HG03103 (cell line): ENCODE results near the gene INAFM2.

Experiments used
- ATAC-seq: cut with Tn5 transposase; IDR thresholded peaks from one replicate; pipeline ENCODE4 v1.9.1; 2021; ENCODE audit warnings: low read depth; ENCODE audit not compliant: unreplicated experiment

INAFM2 gene

DNA sequence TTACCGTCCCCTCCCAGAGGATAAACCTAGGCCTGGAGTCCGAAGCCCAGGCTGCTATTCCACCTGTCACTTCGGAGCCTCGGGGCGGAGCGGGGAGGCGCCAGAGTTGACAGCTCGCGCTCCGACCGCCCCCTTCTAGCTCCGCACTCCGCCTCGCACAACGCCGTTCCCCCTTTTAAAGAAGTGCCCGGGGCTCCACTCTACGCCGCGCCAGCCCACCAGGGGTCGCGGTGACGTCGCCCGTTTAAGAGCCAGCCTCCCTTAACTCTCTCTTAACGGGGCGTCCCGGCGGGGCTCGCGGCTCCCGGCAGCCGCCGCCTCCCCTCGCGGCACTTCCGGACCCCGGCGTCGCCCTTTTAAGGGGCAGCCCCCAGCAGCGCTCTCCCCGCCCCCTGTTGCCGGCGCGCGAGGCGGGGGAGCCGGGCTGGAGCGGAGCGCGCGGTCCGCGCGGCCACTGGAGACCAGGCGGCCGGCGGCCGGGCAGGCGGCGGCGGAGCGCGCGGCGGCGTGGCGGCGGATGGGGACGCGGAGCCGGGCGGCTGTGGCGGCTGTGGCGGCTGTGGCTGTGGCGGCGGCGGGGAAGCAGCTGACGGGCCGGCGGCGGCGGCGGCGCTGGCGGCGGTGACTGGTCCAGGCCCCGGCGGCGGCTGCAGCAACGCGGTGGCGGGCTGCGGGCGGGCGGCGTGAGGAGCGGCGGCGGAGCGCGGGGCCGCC lies at the start of gene INAFM2:
INAFM2 (plus strand) TSS at position 454 of the 714 bp plus-strand sequence. CDS start 364 bp downstream, outside the sequence.
- peak; percentile 81 for ATAC-seq

DNA sequence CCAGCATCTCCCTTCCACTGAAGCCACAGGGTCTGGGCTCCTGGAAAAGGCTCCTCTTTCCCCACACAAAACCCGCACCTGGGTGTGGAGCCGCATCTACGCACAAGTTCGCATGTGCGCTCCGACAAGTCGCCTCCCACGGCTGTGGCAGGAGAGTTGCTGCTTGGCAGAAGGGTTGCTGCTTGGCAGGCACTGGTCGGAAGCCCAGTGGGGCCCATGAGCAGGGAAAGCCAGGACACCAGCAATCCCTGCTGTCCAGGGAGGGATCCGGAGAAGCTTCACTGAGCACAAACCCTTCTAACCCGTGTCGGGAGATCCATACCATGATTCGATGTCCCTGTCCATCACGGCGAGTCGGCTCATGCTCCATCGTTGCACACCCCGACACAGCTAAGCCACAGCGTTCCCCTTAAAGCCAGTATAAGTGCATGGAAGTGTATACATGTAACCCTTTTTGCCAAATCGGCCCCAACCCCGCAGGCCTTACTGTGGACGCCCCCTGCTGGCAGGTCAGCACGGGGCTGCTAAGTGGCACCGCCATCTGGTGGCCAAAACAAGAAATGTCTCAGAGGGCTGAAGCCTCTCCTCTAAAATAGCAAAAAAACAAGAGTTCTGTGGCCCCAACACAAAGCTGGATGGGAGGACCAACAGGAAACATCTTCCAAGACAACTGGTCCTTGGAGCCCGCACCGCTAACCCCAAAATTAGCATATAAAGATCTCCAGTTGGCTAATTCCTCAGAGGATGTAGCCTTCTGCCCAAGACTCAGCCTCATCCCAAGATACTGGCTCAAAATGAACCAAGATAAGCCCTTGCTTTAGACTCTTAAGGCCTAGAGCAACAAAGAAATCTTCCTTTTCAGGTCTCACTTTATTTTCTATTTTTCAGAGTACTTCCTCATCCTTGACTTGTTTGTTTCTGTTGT lies 48.9 kb upstream of the INAFM2 start:
- no peak for ATAC-seq

DNA sequence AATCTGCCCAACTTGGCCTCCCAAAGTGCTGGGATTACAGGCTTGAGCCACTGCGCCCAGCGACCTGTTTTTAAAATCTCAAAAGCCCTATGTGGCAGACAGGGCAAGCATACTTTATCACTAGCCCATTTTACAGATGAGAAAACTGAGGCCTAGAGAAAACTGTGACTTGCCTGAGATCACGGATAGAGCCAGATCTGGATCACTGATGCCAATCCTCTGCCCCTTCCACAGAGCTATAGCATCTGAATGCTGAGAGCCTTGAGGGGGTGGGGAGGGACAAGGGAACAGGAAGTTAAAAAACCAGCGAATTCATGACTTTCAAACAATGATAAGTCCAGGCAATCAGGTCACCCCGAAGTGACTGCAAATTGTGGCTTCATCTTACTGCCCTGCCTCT lies 48.0 kb upstream of the INAFM2 start:
- no peak for ATAC-seq

DNA sequence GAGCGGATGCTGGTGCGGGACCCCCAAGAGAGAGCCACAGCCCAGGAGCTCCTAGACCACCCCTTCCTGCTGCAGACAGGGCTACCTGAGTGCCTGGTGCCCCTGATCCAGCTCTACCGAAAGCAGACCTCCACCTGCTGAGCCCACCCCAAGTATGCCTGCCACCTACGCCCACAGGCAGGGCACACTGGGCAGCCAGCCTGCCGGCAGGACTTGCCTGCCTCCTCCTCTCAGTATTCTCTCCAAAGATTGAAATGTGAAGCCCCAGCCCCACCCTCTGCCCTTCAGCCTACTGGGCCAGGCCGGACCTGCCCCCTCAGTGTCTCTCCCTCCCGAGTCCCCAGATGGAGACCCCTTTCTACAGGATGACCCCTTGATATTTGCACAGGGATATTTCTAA lies 47.5 kb upstream of the INAFM2 start:
- ATAC-seq = no peak

DNA sequence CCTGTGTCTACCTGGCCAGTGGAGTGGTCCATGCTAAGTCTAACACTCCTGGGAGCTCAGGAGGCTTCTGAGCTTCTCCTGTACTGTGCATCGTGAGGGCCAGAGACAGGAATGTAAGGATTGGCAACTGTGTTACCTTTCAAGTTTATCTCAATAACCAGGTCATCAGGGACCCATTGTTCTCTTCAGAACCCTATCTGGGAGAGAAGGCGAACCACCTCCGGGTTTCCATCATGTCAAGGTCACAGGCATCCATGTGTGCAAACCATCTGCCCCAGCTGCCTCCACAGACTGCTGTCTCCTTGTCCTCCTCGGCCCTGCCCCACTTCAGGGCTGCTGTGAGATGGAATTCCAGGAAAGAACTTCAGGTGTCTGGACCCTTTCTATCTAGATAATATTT lies 46.6 kb upstream of the INAFM2 start:
- no peak for ATAC-seq

DNA sequence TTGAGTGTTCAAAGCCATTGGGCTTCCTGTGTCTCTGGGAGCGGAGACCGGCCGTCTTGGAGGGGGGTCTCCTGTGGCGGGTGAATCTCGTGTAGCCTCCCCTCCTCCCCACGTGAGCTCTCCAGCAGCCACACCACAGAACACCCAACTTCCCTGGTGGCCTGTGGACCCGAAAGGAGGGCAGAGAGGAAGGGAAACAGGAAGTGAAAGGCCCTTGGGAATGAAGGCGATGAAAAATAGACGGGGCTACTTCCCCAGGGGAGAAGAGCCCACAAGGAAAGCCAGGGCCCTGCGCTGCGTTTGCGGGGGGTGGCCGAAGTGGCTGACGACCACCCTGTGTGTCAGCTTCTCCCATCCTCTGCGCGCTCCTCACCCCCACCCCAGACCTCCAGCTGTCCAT lies 46.0 kb upstream of the INAFM2 start:
- ATAC-seq = no peak

DNA sequence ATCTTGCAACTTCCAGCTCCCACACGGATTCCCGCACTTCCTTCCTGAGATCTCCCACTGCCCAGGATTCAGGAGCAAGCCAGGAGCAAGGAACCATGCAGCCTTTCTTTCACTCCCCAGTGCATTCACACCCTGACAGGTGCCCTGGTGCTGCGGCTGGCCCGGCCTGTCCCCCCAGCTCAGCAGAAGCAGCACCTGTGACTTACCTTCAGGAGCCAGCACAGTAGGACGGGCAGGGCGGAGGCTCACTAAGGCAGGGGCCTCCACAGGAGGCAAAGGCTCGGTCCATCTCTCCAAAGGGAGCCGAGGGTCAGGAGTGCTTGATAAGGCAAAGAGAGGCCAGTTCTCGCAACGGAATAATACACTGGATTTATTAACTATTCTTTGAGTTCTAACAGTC lies 45.5 kb upstream of the INAFM2 start:
- ATAC-seq = no peak

DNA sequence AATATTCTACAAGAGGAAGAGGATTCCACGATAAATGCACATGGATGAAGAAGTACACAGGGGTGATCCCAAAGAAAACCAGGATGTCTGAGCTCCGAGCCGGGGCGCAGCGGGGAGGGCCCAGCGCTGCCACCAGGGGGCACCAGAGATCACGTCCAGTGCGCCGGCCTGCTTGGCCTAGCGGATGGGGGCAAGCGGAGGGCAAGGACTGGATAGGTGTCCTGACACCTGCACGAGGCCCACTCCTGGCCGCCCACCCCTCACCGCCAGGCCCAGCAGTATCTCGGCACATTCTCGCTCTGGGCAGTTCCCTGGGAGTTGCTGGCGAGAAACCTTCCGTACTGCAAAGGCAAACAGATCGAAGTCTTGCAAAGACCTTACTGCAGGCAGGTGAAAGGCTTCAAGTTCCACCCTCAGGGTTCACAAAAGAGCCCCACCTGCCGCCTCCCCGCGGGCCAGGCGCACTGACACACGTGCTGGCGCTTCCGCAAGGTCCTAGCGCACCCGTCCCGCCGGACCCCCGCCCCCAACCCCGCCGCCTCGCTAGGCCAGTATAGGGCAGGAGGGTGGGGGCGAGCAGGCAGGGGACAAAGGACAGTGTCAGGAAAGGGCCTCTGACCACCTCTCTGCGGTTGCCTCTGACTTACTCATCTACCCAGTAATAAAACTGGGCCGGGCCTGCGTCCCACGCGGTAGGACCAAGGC lies 43.9 kb upstream of the INAFM2 start:
- ATAC-seq = no peak

DNA sequence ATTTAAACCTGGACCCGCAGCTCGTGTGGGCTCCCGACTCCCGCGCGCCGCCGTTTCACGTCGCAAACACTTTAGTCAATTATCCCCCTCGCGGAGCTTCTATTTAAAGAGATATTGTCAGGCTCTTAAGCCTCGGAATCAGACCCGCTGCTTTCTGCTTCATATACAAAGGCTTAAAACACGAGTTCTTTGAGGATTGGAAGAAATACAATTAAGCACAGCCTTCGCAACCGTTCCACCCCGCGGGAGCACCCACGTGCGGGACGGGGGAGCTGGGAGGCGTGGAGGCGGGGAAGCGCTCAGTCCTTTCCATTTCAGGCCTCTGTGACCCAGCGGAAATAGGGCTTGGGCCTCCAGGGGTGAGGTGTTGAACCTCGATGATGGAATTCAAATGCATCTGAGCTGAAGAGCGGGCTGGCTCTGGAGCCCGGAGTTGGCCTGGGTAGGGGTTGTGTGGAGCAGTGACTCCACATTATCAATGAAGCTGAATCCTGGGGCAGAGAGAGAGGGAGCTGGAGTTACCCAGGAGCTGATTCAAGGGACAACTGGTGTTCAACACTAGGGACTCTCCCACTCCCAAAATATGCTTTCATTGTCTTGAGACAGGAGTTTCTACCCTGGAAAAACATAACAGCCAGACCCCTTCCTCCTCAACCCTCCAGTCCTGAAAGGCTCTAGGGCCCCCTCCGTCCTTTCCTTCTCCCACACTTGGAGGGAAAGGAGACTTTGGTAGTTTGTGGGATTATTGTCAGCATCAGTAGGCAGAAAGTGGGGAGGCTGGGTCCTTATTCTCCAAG lies 43.0 kb upstream of the INAFM2 start:
- ATAC-seq = no peak

DNA sequence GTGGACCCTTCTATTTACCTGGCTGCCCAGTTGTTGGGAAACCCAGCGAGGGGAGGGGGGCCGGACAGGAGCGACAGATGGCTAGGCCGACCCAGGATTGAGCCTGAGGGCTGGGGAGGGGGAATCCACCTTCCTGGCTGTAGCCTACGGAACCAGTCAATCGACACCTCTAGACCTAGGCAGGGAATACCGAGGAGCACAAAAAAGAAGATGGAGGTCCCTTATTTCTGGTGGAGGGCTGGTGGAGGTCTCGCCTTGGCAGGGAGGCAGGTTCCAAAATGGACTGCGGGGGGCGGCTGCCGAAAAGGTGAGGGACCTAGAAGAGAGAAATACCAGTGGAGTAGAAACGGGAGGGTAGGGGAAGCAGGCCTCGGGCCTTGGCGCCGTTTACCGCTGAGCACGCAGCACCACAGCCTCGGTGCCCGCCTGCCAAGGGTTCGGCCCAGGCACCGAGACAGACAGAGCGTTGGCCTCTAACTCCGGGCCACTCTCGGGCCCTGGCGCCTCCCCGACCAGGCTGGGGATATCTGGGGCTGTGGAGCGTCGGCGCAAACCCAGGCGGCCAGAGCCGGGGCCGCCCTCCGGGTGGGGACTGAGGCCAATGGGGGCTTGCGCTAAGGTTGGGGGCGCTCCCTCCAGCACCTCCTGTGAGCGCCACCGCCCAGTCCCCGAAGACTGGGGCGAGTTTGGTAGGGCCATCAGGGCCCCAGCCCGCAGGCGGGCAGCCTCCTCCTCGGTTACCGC lies 42.3 kb upstream of the INAFM2 start:
- ATAC-seq = no peak

DNA sequence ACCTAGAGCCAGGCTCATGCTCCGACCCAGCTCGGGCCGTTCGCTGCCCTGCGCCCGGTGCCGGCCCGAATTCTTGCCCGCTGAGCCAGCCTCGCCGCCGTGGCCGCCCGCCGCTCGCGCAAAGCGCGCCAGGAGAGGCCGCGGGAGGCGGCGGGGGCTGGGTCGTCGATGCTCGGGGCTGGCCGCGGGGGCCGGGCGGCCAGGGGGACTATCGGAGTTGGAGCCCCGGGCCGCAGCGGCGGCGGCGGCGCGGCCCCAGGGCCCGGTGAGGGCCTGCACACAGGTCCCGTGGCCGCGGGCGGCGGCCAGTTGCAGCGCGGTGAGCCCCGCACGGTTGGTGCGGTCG lies 41.7 kb upstream of the INAFM2 start:
- ATAC-seq = no peak

DNA sequence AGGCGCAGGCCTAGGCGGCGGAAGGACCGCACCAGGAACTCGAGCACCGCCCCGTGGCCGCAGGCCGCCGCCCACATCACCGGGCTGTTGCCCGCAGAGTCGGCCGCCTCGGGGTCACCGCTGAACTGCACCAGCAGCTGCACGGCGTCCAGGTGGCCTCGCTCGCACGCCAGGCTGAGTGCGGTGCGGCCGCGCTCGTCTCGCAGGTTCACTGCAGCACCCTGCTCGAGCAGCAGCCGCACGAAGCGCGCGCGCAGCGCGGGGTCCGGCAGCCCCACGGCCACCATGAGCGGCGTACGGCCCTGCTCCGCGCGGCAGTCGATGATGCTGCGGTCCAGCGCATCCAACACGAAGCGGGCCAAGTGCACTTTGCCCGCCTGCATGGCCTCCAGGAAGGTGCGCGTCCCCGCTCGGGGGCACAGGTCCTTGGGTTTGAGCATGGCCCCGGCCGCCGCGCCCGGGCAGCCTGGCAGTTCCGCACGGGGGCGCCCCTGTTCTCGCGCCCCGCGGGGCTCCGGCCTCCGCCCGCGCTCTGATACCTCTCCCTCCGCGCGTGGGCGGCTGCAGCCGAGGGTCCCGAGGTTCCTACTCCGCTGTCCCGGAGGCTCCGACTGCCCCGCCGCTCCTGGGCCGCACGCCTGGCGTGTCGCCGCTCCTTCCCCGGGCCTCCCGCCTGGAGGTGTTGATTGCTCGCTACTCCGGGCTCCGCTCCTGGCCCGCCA lies 41.2 kb upstream of the INAFM2 start:
- ATAC-seq = no peak

DNA sequence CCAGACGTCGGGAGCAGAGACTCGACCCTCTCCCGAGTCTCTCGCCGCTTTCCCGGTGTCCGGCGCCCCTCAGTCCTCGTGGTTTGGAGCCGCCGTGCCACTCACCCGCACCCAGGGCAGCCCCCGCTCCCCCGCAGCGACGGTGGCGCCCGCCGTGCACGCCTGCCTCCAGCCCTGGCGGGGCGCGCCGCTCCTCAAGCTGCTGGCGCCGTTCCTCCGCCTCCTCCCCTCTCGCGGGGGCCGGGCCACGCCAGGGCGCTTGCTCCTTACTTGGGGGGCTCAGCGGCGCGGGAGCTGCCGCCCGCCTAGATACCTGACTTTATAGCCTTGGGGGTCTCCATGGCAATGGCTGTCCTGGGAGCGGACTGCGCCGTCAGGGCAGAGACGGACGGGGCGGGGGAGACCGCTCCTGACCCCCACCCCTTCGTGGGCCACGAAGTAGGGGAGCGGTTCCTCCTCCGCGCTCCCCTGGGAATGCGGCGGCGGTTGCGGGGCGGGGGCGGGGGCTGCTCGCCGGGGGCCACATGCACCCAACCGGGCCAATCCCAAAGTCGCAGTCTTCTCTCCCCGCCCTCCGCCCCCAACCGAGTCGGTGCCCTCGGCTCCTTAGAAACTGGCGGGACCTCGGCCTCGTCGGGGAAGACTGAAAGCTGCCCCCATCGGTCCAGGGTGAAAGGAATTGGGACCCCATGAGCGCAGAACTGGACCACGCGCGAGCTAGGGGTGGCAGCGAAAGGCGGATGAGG lies 40.5 kb upstream of the INAFM2 start, which contains the start of gene ANKRD63:
ANKRD63 (minus strand) TSS at position 196 of the 746 bp plus-strand sequence. CDS start 478 bp downstream, outside the sequence.
- ATAC-seq = no peak

DNA sequence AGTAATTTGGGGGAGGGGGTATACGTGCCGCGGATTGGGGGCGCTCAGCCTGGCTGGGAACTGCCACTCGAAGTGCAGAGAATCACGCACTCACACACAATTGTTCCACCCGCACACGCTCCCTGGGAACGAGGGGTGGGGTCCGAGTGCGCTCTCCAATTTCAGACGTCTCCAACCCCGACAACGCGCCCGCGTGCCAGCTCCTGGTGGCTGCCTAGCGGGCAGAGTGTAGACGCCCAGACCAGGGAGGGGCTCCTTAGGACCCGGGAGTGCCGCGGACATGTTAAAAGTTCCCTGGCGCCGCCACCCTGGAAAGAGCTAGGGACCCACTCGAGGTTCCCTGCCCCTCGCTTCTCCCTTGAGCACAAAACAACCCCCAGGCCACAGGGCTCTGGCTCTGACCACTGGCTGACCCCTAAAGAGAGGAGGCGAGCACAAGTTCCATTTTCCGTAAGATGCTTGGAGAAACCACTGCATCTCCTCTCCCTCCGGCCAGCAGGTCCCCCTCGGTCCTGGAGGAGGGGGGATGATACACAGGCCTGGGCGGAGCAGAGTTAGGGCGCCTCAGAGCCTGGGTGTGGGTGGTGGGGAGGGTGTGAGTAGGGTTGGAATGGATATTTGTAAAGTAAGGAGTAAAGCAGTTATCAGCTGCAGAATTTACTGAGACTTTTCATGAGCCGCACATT lies 39.7 kb upstream of the INAFM2 start:
- no peak for ATAC-seq

DNA sequence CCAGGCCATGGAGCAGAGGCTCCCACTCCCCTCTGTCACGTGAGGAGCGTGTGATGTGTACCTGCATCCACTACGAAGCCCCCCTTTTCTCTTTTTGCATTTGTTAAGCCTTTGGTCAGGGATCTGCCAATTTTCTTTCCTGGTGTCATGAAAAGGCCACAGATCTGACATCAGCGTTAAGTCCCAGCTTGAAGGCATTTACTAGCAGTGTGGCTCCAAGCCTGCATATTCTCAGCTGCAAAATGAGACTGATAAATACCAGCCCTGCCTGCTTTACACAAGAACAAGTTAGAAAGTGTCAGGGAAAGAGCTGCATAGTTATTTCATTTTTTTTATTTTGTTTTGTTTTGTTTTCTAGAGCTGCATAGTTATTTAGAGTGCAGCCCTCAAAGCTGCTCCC lies 38.3 kb upstream of the INAFM2 start:
- ATAC-seq = no peak

DNA sequence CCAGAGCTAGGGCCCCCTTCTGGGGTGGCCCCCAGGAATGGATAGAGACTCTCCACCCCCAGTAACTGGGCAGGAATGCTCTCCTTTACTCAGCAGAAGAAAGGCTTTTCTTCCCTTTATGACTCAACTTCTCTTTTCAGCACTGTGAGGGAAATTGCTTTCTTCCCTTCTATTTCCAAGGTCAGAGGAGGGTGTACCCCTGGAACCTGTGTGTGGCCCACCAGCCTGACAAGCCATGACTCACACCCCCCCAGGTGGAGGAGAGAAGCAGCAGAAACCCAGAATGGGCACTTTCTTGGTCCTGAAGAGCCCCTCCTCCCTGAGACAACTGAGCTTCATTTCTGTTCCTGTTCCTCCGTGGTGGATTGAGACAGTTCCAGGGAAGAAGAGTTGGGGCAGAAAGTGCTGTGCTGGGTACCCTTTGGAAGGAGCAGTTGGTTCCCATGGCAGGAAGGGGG lies 37.9 kb upstream of the INAFM2 start:
- ATAC-seq = no peak

DNA sequence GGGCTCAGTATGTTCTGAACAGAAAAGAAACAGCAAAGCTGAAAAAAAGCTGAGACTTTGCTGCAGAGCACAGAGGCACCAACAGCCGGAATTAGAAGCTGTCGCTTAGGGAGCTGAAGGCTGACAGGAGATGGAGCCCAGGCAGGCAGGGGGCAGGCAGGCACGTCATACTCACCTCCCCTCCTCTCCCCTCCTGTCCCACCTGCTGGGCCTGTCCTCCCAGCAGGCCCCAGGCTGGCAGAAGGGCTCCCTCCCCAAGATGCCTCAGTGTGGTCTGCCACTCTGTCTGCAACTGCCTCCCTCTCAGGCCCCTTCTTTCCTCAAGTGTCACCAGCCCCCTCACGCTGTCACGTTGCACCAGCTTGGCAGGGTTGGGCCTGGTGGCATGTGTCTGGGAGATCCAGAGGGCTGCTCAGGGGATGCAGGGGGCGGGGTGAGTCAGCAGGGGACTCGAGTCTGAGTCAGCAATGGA lies 37.4 kb upstream of the INAFM2 start:
- ATAC-seq = no peak

DNA sequence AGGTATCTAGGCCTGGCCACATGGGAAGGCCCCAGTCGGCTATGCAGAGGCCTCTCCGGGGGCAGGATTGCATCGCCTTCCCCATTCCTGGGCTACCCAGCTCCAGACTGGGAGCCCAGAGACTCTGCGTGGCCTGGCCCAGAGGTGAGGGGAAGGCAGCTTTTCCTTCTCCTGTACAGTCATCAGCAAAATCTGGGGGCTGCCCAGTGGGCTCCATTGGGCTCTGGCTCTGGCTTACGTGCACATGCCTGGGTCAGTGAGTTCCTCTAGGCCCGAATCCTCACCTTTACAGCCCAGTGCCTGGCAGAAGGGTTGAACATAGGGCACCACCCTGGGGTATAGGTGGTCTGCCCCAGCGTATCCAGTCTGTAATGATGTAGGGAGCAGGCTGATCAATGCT lies 36.7 kb upstream of the INAFM2 start:
- no peak for ATAC-seq
